HepG2 (cell line): ENCODE measurements around the gene HP1BP3.

Experiments used
- CREM ChIP-seq, 2 experiments: sonication (generic) in 1 of 2; formaldehyde crosslinking in 1 of 2; IDR thresholded peaks; 2 replicates each; pipeline versions ENCODE4 v1.4.0 to v1.6.1; 2016 to 2020; ENCODE audit warnings: antibody characterized with exemption in 1 of 2, mild to moderate bottlenecking in 1 of 2, missing genetic modification reagents in 1 of 2
- DNMT3B ChIP-seq: conservative IDR thresholded peaks from 2 replicates; pipeline ENCODE4 v1.6.1; 2016; ENCODE audit warnings: missing biosample characterization, control low read depth
- EP300 ChIP-seq, 3 experiments: sonication (generic) in 1 of 3; formaldehyde crosslinking in 1 of 3; IDR thresholded peaks; 2 replicates each; pipeline versions ENCODE4 v1.5.1 to v1.6.1; 2011 to 2020; ENCODE audit warnings: low read depth in 2 of 3, low read length in 2 of 3, borderline replicate concordance in 1 of 3, improper control_type of control experiment in 1 of 3, mild to moderate bottlenecking in 1 of 3, missing genetic modification reagents in 1 of 3, moderate library complexity in 1 of 3
- EZH2 ChIP-seq: conservative IDR thresholded peaks from 2 replicates; pipeline ENCODE4 v1.6.1; 2012; ENCODE audit warnings: mild to moderate bottlenecking, low read depth, low read length, moderate library complexity
- MAFF ChIP-seq: IDR thresholded peaks from 2 replicates; pipeline ENCODE4 v1.6.1; 2011; ENCODE audit warnings: low read depth, low read length, improper control_type of control experiment
- MYC ChIP-seq: sonication (generic); formaldehyde crosslinking; IDR thresholded peaks from 2 replicates; pipeline ENCODE4 v1.9.0; 2021; ENCODE audit warnings: missing genetic modification reagents, borderline replicate concordance
- NFATC3 ChIP-seq: sonication (generic); formaldehyde crosslinking; IDR thresholded peaks from 2 replicates; pipeline ENCODE4 v1.5.1; 2020; ENCODE audit warnings: mild to moderate bottlenecking, missing genetic modification reagents
- NONO ChIP-seq, 2 experiments: fragments of 450-650 bp in 1 of 2; sonication (generic) in 1 of 2; formaldehyde crosslinking in 1 of 2; IDR thresholded peaks in 1 of 2; conservative IDR thresholded peaks in 1 of 2; 2 replicates each; pipeline versions ENCODE4 v1.6.1 to v1.8.0; 2017 to 2022; ENCODE audit warnings: mild to moderate bottlenecking in 1 of 2, missing genetic modification reagents in 1 of 2, moderate library complexity in 1 of 2
- NR2C2 ChIP-seq: sonication (generic); formaldehyde crosslinking; IDR thresholded peaks from 2 replicates; pipeline ENCODE4 v1.4.0; 2020; ENCODE audit warnings: missing genetic modification reagents, mild to moderate bottlenecking, moderate library complexity, borderline replicate concordance
- SMARCC2 ChIP-seq: fragments of 450-650 bp; IDR thresholded peaks from 2 replicates; pipeline ENCODE4 v1.6.1; 2017; ENCODE audit warnings: antibody characterized with exemption, mild to moderate bottlenecking
- SMC3 ChIP-seq: IDR thresholded peaks from 2 replicates; pipeline ENCODE4 v1.6.1; 2011; ENCODE audit warnings: low read length, improper control_type of control experiment
- ZNF546 ChIP-seq: sonication (generic); formaldehyde crosslinking; conservative IDR thresholded peaks from 2 replicates; pipeline ENCODE4 v1.8.1; 2023; ENCODE audit warnings: mild to moderate bottlenecking, missing genetic modification reagents
- TF ChIP-seq, protein P1 (sequence below): sonication (generic); formaldehyde crosslinking; IDR thresholded peaks from 2 replicates; pipeline ENCODE4 v1.4.0; 2020; ENCODE audit warnings: mild to moderate bottlenecking, missing genetic modification reagents
- TF ChIP-seq, protein P2 (sequence below): sonication (generic); formaldehyde crosslinking; IDR thresholded peaks from 2 replicates; pipeline ENCODE4 v1.9.0; 2022; ENCODE audit warnings: missing genetic modification reagents, mild to moderate bottlenecking, borderline replicate concordance

DNA sequence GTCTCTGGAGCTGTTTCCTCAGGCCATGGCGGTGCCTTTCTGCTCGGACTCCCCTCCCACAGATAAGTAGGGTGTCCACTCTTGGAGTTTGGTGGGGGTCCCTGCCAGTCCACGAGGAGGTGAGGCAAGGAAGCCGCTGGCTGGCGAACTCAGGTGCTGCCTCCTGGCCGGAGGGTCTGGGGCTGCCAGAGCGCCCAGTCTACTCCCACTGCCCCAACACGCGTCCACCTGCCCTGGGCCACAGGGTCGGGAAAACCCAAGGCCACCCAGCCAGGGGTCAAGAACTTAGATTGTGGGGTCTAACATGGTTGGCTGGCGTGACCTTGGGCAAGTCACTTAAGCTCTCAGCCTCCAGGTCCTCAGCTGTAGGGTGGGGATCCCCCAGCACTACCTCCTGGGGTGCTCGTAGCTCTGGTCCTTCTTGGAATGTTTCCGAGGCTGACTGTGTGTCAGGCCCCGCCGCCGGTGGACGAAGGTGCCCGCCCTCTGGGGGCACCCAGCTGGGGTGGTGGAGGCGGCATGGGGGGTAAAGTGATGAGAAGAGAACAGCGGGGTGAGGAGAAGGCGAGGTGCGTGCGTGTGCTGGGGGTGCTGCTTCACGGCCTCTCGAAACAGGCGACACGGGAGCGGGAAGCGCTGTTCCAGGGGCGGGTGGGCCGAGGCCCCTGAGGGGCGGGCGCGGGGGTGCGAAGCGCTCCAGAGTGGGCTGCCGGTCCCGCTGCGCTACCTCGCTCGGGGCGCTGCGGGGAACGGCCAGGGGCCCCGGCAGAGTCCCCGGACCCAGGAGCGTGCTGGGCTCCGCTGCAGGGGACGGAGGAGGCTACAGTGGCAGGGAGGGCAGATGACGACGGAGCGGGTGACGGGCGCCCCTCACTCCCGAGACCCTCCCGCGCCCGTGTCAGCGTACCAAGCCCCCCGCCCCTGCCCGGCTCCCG lies 55.8 kb downstream of the HP1BP3 start:
- TF ChIP-seq NFATC3 (CRISPR knock-in tag) (no peak), EZH2 (no peak), ZNF546 (CRISPR knock-in tag) (no peak), EP300 (IDR thresholded peaks at IDR 0.05; ENCODE audit: low read depth in 2 of 2, low read length in 2 of 2) (no peak), EP300 (CRISPR knock-in tag; IDR thresholded peaks at IDR 0.05; ENCODE audit: borderline replicate concordance) (no peak), SMARCC2 (no peak), CREM (IDR thresholded peaks at IDR 0.05) (no peak), CREM (CRISPR knock-in tag; IDR thresholded peaks at IDR 0.05) (no peak), DNMT3B (CRISPR knock-in tag) (no peak), NR2C2 (no peak; the same call in 1 of the 2 replicates), NONO (IDR thresholded peaks at IDR 0.05) (no peak), NONO (CRISPR knock-in tag; conservative IDR thresholded peaks at IDR 0.05) (no peak), MAFF (no peak), SMC3 (no peak), MYC (CRISPR knock-in tag) (no peak; the same call in 1 of the 2 replicates)
- TF ChIP-seq, protein P1, sequence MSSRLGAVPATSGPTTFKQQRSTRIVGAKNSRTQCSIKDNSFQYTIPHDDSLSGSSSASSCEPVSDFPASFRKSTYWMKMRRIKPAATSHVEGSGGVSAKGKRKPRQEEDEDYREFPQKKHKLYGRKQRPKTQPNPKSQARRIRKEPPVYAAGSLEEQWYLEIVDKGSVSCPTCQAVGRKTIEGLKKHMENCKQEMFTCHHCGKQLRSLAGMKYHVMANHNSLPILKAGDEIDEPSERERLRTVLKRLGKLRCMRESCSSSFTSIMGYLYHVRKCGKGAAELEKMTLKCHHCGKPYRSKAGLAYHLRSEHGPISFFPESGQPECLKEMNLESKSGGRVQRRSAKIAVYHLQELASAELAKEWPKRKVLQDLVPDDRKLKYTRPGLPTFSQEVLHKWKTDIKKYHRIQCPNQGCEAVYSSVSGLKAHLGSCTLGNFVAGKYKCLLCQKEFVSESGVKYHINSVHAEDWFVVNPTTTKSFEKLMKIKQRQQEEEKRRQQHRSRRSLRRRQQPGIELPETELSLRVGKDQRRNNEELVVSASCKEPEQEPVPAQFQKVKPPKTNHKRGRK (CRISPR knock-in tag), result no peak
- TF ChIP-seq, protein P2, sequence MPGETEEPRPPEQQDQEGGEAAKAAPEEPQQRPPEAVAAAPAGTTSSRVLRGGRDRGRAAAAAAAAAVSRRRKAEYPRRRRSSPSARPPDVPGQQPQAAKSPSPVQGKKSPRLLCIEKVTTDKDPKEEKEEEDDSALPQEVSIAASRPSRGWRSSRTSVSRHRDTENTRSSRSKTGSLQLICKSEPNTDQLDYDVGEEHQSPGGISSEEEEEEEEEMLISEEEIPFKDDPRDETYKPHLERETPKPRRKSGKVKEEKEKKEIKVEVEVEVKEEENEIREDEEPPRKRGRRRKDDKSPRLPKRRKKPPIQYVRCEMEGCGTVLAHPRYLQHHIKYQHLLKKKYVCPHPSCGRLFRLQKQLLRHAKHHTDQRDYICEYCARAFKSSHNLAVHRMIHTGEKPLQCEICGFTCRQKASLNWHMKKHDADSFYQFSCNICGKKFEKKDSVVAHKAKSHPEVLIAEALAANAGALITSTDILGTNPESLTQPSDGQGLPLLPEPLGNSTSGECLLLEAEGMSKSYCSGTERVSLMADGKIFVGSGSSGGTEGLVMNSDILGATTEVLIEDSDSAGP, result no peak
